Thoracic aorta (tissue), 2 donors: ENCODE measurements around the gene CRAMP1. TPM values are rescaled to one million over a fixed set of nuclear protein-coding genes. Genes with fewer than 3 reads are reported as not detected.

Experiments
- ATAC-seq: fragments of 150-250 bp; one replicate; pipeline ENCODE4 v1.8.0; 2017; ENCODE audit warnings: low read depth; ENCODE audit not compliant: insufficient number of reproducible peaks, low FRiP score
- DNase-seq: peaks from one replicate; pipeline ENCODE4 v3.0.0-alpha.2; 2020; ENCODE audit warnings: low spot score
- H3K27ac ChIP-seq, 2 donors: fragments of 200-600 bp; sonication (generic); 1 replicate in 1 of 2; 2 replicates in 1 of 2; pipeline ENCODE4 v1.5.1; 2016; ENCODE audit warnings: mild to moderate bottlenecking in 2 of 2, moderate library complexity in 2 of 2
- H3K27me3 ChIP-seq: fragments of 200-600 bp; sonication (generic); replicated peaks from 2 replicates; pipeline ENCODE4 v1.6.0; 2016; ENCODE audit warnings: mild to moderate bottlenecking; ENCODE audit not compliant: insufficient read depth
- H3K36me3 ChIP-seq: fragments of 200-600 bp; sonication (generic); one replicate; pipeline ENCODE4 v1.5.1; 2016
- H3K4me1 ChIP-seq, 2 donors: fragments of 200-600 bp; sonication (generic); 1 replicate in 1 of 2; 2 replicates in 1 of 2; pipeline versions ENCODE4 v1.5.1 to v1.6.0; 2016; ENCODE audit warnings: low read depth in 2 of 2, mild to moderate bottlenecking in 1 of 2; ENCODE audit not compliant: control insufficient read depth in 1 of 2
- H3K4me3 ChIP-seq: fragments of 200-600 bp; sonication (generic); 2 replicates; pipeline ENCODE4 v1.5.1; 2016; ENCODE audit warnings: mild to moderate bottlenecking
- H3K9me3 ChIP-seq: fragments of 200-600 bp; sonication (generic); 2 replicates; pipeline ENCODE4 v1.5.1; 2016
- CTCF ChIP-seq: fragments of 200-600 bp; sonication (generic); IDR thresholded peaks from one replicate; pipeline ENCODE4 v1.5.1; 2019; ENCODE audit warnings: antibody characterized with exemption
- total RNA-seq, 2 donors: library from RNA; depleted of rRNA; stranded (reverse); fragments of >200 nt; gene quantifications; one replicate each; pipeline versions ENCODE4 v1.1.0 to v1.2.3, GENCODE V29; 2016

CRAMP1 gene
- total RNA-seq, 2 donors from 2014 or later = 15.0 to 21.4 TPM

- Histone ChIP-seq H3K36me3 (no peaks in the 10 kb centered on the region), H3K27ac (no peak overlapping the region), H3K27me3 (no peaks in the 10 kb centered on the region), H3K4me3 (no peak overlapping the region), H3K4me1 (no peaks in the 10 kb centered on the region), H3K9me3 (no peaks in the 10 kb centered on the region)
- ATAC-seq (no peak), DNase-seq (no peak)
- TF ChIP-seq CTCF = no peak
These were observed 44.2 kb upstream of the CRAMP1 start for GRCh38 chr16:1567988-1568387.

- no peaks in the 10 kb centered on the region for H3K36me3 ChIP-seq
- no peaks in the 10 kb centered on the region for H3K4me1 ChIP-seq
- DNase-seq (no peak), ATAC-seq (no peak)
- no peak for TF ChIP-seq CTCF
- H3K4me3 ChIP-seq = no peak overlapping the region
- no peaks in the 10 kb centered on the region for H3K9me3 ChIP-seq
- H3K27ac ChIP-seq = no peak overlapping the region
- no peaks in the 10 kb centered on the region for H3K27me3 ChIP-seq
These were observed 41.0 kb upstream of the CRAMP1 start for GRCh38 chr16:1571012-1571671.

DNA sequence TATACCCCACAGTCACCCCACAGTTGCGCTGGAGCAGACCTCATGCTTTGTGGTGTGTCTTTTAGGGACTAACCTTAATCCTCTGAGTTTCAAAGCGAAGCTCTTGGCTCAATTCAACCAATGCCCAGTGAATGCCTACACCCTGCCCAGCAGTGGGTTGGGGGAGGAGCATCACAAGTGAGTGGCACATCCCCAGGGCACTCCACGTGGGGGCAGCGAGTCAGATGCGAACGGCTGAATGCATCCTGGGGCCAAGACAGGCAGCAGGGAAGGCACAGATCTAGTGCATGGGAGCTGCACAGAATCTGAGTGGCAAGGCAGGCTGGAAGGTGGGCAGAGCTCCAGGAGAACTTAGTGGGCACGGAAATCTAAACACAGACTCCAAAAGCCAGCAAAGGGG is 39.5 kb upstream of the CRAMP1 start:
- DNase-seq (no peak), ATAC-seq (no peak)
- Histone ChIP-seq H3K4me1 (no peaks in the 10 kb centered on the region), H3K27ac (no peak overlapping the region), H3K27me3 (no peaks in the 10 kb centered on the region), H3K36me3 (peaks cover 4% of the 10 kb centered on the region), H3K4me3 (no peak overlapping the region), H3K9me3 (no peaks in the 10 kb centered on the region)
- no peak for TF ChIP-seq CTCF

- H3K4me3 ChIP-seq = no peak overlapping the region
- no peaks in the 10 kb centered on the region for H3K27me3 ChIP-seq
- no peak overlapping the region for H3K27ac ChIP-seq
- H3K4me1 ChIP-seq = no peaks in the 10 kb centered on the region
- no peaks in the 10 kb centered on the region for H3K9me3 ChIP-seq
- H3K36me3 ChIP-seq = peaks cover 4% of the 10 kb centered on the region
- TF ChIP-seq CTCF = no peak
- ATAC-seq = no peak
- DNase-seq = no peak
These were observed 38.9 kb upstream of the CRAMP1 start for GRCh38 chr16:1573301-1573700.

DNA sequence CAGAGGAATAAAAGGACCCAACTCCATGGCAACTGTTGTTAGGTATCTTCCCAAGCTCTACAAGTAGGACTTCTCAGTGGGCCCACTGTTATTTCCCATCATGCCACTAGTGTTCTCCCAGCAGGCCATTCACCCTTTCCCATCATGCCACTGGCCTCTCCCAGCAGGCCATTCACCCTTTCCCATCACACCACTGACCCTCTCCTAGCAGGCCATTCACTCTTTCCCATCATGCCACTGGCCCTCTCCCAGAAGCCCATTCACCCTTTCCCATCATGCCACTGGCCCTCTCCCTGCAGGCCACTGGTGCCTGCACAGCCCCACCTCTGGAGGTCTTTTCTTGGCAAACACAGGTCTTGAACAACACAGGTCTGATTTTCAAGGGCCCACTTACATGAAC is 36.6 kb upstream of the CRAMP1 start:
- H3K27me3 ChIP-seq = no peaks in the 10 kb centered on the region
- TF ChIP-seq CTCF = no peak
- peaks cover 9% of the 10 kb centered on the region for H3K36me3 ChIP-seq

More for the DNA sequence above, 36.6 kb upstream of the CRAMP1 start:
- H3K4me1 ChIP-seq = no peaks in the 10 kb centered on the region
- H3K9me3 ChIP-seq = no peaks in the 10 kb centered on the region
- ATAC-seq (no peak), DNase-seq (no peak)
- no peak overlapping the region for H3K27ac ChIP-seq
- H3K4me3 ChIP-seq = no peak overlapping the region
